Right lobe of liver (tissue), 4 donors: Measurements from ENCODE around the gene TNNC1.

Experiments used
- POLR2A ChIP-seq: fragments of 450-650 bp; IDR thresholded peaks from one replicate; pipeline ENCODE4 v1.6.1; 2017; ENCODE audit warnings: antibody characterized with exemption, mild to moderate bottlenecking
- TF ChIP-seq, protein P1 (sequence below), 4 donors: fragments of 200-600 bp in 3 of 4; fragments of 450-650 bp in 1 of 4; IDR thresholded peaks; one replicate each; pipeline versions ENCODE4 v1.5.1 to v1.8.0; 2016 to 2022; ENCODE audit warnings: antibody characterized with exemption in 4 of 4, mild to moderate bottlenecking in 2 of 4
- donor health status: DM: no; HTN: no; CAD: no.
- donor health status: DM: no; HTN: no; CAD: no.
- donor health status: DM: no; HTN: yes; CAD: no.

DNA sequence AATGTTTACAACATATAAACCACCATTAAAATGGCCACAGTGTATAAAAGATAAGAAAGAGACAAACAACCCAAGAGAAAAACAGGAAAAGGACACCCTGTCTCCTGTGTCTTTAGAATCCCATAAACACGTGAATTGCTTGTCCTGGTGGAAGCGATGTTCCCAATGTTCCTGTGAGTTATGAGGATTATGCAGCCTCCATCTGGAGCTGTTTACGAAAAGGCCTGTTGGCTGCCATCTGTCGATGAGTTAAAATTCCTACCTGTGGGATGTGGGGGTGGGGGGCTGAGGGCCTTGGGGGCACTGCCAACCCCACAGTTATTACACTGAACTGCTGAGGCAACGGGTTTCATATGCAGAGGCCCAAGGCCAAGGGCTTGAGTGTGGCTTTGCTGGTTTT is 15.2 kb upstream of the TNNC1 start:
- TF ChIP-seq, protein P1, sequence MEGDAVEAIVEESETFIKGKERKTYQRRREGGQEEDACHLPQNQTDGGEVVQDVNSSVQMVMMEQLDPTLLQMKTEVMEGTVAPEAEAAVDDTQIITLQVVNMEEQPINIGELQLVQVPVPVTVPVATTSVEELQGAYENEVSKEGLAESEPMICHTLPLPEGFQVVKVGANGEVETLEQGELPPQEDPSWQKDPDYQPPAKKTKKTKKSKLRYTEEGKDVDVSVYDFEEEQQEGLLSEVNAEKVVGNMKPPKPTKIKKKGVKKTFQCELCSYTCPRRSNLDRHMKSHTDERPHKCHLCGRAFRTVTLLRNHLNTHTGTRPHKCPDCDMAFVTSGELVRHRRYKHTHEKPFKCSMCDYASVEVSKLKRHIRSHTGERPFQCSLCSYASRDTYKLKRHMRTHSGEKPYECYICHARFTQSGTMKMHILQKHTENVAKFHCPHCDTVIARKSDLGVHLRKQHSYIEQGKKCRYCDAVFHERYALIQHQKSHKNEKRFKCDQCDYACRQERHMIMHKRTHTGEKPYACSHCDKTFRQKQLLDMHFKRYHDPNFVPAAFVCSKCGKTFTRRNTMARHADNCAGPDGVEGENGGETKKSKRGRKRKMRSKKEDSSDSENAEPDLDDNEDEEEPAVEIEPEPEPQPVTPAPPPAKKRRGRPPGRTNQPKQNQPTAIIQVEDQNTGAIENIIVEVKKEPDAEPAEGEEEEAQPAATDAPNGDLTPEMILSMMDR (IDR thresholded peaks at IDR 0.05) = no peak
- TF ChIP-seq POLR2A = no peak
